Vagina (tissue), 2 donors: ENCODE data around the gene NEDD9. TPM values are rescaled to one million over a fixed set of nuclear protein-coding genes. Genes with fewer than 3 reads are reported as not detected.
A peak's percentile ranks its signal among the peaks of the same experiment; 100 is the strongest.

Experiments used
- DNase-seq, 2 donors: peaks; one replicate each; pipeline ENCODE4 v3.0.0-alpha.2; 2017; ENCODE audit errors: extremely low spot score in 2 of 2
- H3K27ac ChIP-seq: fragments of 200-600 bp; sonication (generic); one replicate; pipeline ENCODE4 v1.5.1; 2019
- H3K27me3 ChIP-seq: fragments of 200-600 bp; sonication (generic); one replicate; pipeline ENCODE4 v1.5.1; 2019
- H3K36me3 ChIP-seq, 2 donors: fragments of 200-600 bp; sonication (generic); one replicate each; pipeline ENCODE4 v1.5.1; 2017 to 2019
- H3K4me1 ChIP-seq: fragments of 200-600 bp; sonication (generic); one replicate; pipeline ENCODE4 v1.5.1; 2019
- H3K4me3 ChIP-seq, 2 donors: fragments of 200-600 bp; sonication (generic); 1 replicate in 1 of 2; 2 replicates in 1 of 2; pipeline ENCODE4 v1.5.1; 2016 to 2019
- H3K9me3 ChIP-seq: fragments of 200-600 bp; sonication (generic); one replicate; pipeline ENCODE4 v1.5.1; 2019
- POLR2A ChIP-seq, 2 donors: fragments of 450-650 bp; IDR thresholded peaks; one replicate each; pipeline ENCODE4 v1.6.1; 2017; ENCODE audit warnings: antibody characterized with exemption in 2 of 2, mild to moderate bottlenecking in 2 of 2, moderate library complexity in 2 of 2
- POLR2AphosphoS5 ChIP-seq, 2 donors: sonication (generic); formaldehyde crosslinking; IDR thresholded peaks; one replicate each; pipeline ENCODE4 v1.9.0; 2017; ENCODE audit warnings: antibody characterized with exemption in 2 of 2, mild to moderate bottlenecking in 2 of 2, low read depth in 1 of 2; ENCODE audit not compliant: insufficient read depth in 1 of 2
- intact Hi-C: fragments of 100-400 bp; cut with DNase I; formaldehyde crosslinking; loops from one replicate; pipeline ENCODE4 v1.15.1; 2023
- total RNA-seq: library from RNA; depleted of rRNA; stranded (reverse); fragments of >200 nt; gene quantifications from one replicate; pipeline ENCODE4 v1.2.3, GENCODE V29; 2016
- TF ChIP-seq, protein P1 (sequence below), 3 experiments: fragments of 450-650 bp in 2 of 3; fragments of 200-600 bp in 1 of 3; sonication (generic) in 1 of 3; IDR thresholded peaks; one replicate each; pipeline ENCODE4 v1.5.1; 2017 to 2019; ENCODE audit warnings: antibody characterized with exemption in 3 of 3, mild to moderate bottlenecking in 2 of 3, moderate library complexity in 2 of 3

The NEDD9 gene, protein sequence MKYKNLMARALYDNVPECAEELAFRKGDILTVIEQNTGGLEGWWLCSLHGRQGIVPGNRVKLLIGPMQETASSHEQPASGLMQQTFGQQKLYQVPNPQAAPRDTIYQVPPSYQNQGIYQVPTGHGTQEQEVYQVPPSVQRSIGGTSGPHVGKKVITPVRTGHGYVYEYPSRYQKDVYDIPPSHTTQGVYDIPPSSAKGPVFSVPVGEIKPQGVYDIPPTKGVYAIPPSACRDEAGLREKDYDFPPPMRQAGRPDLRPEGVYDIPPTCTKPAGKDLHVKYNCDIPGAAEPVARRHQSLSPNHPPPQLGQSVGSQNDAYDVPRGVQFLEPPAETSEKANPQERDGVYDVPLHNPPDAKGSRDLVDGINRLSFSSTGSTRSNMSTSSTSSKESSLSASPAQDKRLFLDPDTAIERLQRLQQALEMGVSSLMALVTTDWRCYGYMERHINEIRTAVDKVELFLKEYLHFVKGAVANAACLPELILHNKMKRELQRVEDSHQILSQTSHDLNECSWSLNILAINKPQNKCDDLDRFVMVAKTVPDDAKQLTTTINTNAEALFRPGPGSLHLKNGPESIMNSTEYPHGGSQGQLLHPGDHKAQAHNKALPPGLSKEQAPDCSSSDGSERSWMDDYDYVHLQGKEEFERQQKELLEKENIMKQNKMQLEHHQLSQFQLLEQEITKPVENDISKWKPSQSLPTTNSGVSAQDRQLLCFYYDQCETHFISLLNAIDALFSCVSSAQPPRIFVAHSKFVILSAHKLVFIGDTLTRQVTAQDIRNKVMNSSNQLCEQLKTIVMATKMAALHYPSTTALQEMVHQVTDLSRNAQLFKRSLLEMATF
- 45.4 TPM for total RNA-seq

DNA sequence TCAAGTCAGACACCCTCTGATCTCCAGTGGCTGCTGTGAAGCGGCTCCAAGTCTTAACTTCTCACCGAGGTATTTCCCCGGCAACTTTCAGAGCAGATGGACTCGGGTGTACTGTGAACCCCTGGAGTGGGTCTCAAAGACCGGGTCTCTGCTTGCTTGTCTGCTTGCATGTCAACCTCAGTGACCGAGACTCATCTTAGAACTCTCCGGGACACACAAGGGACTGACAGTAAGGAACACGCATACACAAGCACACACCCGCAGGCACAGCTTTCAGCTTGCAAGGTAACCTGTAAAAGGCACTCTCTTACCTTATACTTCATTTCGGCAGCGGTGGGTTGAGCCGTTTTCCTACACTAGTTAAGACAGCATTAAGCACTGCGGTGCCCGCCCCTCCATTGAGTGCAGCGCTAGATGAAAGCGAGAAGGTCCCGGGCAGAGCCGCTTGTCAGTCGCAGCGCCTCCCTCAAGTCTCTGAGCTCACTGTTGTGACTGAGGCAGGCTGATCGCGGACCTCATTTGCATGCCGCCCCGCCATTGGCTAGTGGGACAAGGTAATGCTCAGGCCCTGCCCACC, at the start of gene NEDD9:
Gene NEDD9 (minus strand): TSS at position 476 of the 577 bp plus-strand sequence. CDS start 153 bp downstream, at position 323.
- Histone ChIP-seq H3K4me3 (peak within 1 kb of the TSS; percentile 45 to 56), H3K36me3 (no peaks in the 10 kb centered on the region), H3K27me3 (no peaks in the 10 kb centered on the region), H3K4me1 (peaks cover 57% of the 10 kb centered on the region), H3K27ac (peak within 1 kb of the TSS; percentile 90), H3K9me3 (no peaks in the 10 kb centered on the region)
- intact Hi-C loops = loop anchor here (10.0 kb wide), 1 partner anchor 133 kb away; no protein-coding TSS in a partner anchor
- DNase-seq = peak in 1 of 2 donors; percentile 99
- TF ChIP-seq, protein P1, sequence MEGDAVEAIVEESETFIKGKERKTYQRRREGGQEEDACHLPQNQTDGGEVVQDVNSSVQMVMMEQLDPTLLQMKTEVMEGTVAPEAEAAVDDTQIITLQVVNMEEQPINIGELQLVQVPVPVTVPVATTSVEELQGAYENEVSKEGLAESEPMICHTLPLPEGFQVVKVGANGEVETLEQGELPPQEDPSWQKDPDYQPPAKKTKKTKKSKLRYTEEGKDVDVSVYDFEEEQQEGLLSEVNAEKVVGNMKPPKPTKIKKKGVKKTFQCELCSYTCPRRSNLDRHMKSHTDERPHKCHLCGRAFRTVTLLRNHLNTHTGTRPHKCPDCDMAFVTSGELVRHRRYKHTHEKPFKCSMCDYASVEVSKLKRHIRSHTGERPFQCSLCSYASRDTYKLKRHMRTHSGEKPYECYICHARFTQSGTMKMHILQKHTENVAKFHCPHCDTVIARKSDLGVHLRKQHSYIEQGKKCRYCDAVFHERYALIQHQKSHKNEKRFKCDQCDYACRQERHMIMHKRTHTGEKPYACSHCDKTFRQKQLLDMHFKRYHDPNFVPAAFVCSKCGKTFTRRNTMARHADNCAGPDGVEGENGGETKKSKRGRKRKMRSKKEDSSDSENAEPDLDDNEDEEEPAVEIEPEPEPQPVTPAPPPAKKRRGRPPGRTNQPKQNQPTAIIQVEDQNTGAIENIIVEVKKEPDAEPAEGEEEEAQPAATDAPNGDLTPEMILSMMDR (IDR thresholded peaks at IDR 0.05) = no peak
- peak; percentile 98 to 99 for TF ChIP-seq POLR2A (IDR thresholded peaks at IDR 0.05)
- peak; percentile 95 to 99 for TF ChIP-seq POLR2AphosphoS5 (IDR thresholded peaks at IDR 0.05; ENCODE audit: insufficient read depth in 1 of 2, low read depth in 1 of 2)

DNA sequence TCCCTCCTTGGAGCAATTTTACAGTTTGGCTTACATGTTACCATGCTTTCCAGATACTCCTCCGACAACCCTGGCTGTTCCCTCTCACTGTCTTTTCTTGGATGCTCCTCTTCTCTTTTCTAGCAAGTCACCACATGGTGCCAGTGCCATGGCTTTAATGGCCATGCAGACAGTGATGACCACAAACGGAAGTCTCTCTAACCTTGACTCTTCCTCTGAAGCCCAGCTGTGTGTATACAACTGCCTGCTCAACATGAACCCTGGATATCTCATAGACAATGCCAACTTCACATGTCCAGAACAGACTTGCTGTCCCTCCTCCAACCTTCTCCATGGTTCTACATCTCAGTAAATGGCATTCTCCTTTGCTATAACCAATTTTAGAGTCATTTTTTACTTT, 49.8 kb upstream of the NEDD9 start:
- peaks cover 12% of the 10 kb centered on the region for H3K4me1 ChIP-seq
- no peak for DNase-seq
- no peaks in the 10 kb centered on the region for H3K27me3 ChIP-seq
- no peaks in the 10 kb centered on the region for H3K36me3 ChIP-seq
- no peaks in the 10 kb centered on the region for H3K9me3 ChIP-seq
- no peak overlapping the region for H3K27ac ChIP-seq
- intact Hi-C loops = no loop called here
- no peak overlapping the region for H3K4me3 ChIP-seq
- TF ChIP-seq POLR2AphosphoS5 (IDR thresholded peaks at IDR 0.05; ENCODE audit: insufficient read depth in 1 of 2, low read depth in 1 of 2) (no peak), POLR2A (IDR thresholded peaks at IDR 0.05) (no peak)
- TF ChIP-seq, protein P1 (IDR thresholded peaks at IDR 0.05) = no peak

DNA sequence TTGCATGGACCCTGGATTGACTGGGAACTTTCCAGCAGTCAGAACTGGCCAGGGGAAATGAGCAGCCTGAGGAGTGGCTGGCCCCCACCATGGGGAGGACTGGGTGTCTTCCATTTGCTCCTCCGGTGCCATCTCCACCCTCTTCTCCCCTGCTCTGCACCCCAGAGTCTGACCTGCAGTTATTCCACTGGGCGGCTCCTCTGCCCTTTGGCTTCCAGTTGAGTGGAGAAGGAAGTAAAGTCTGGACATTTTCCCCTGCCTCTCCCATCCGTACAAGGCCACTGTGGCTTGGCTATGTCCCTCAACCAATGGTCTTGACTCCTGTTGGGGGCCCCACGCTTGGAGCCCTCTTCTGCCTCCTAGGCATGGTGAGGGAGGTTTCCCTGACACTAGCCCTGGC, 47.9 kb upstream of the NEDD9 start:
- Histone ChIP-seq H3K36me3 (no peaks in the 10 kb centered on the region), H3K27ac (no peak overlapping the region), H3K4me1 (peaks cover 16% of the 10 kb centered on the region), H3K4me3 (no peak overlapping the region), H3K27me3 (no peaks in the 10 kb centered on the region), H3K9me3 (no peaks in the 10 kb centered on the region)
- DNase-seq = no peak
- TF ChIP-seq POLR2A (IDR thresholded peaks at IDR 0.05) (no peak), POLR2AphosphoS5 (IDR thresholded peaks at IDR 0.05; ENCODE audit: insufficient read depth in 1 of 2, low read depth in 1 of 2) (no peak)
- TF ChIP-seq, protein P1 (IDR thresholded peaks at IDR 0.05) = no peak
- intact Hi-C loops = no loop called here

DNA sequence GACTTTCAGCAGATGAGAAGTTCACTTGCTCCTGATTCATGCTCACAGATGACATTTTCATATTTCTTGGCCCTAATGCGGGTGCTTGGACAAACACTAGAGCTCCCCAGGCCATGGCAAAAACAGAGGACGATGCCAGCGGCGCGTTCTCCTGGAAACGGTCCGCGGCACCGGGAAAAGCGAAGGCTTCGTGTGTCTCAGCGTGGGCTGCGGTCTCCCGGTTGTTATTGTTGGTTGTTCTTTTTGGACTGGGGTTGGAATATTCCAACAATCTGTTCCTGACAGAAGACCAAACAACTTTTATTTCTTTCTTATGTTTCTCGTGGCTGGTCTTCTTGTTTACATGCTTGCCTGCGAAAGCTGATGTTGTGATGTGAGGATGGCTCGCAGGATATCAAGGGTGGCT, 46.8 kb upstream of the NEDD9 start:
- H3K27me3 ChIP-seq = no peaks in the 10 kb centered on the region
- H3K9me3 ChIP-seq = no peaks in the 10 kb centered on the region
- H3K27ac ChIP-seq = no peak overlapping the region
- TF ChIP-seq, protein P1 (IDR thresholded peaks at IDR 0.05) = no peak
- TF ChIP-seq POLR2AphosphoS5 (IDR thresholded peaks at IDR 0.05; ENCODE audit: insufficient read depth in 1 of 2, low read depth in 1 of 2) (no peak), POLR2A (IDR thresholded peaks at IDR 0.05) (no peak)
- H3K36me3 ChIP-seq = no peaks in the 10 kb centered on the region
- DNase-seq = no peak
- H3K4me1 ChIP-seq = peaks cover 16% of the 10 kb centered on the region
- intact Hi-C loops = no loop called here
- no peak overlapping the region for H3K4me3 ChIP-seq
